SU-DHL-6 (cell line): Measurements from ENCODE around the gene AGBL4.

ENCODE experiments used
- H2AFZ ChIP-seq: fragments of 200-600 bp; sonication (generic); 2 replicates; pipeline ENCODE4 v1.6.1; 2014; ENCODE audit warnings: low read depth, mild to moderate bottlenecking, moderate library complexity, mixed read lengths, antibody characterized with exemption, low read length; ENCODE audit not compliant: severe bottlenecking
- H3F3A ChIP-seq: fragments of 200-600 bp; shearing (Covaris generic); 2 replicates; pipeline ENCODE4 v1.6.0; 2016; ENCODE audit warnings: antibody characterized with exemption, mild to moderate bottlenecking; ENCODE audit not compliant: insufficient read depth
- H3K27ac ChIP-seq: fragments of 200-600 bp; sonication (generic); 2 replicates; pipeline ENCODE4 v1.5.1; 2016; ENCODE audit warnings: low read depth, mild to moderate bottlenecking, low read length, moderate library complexity, mixed read lengths
- H3K27me3 ChIP-seq: fragments of 200-600 bp; sonication (generic), shearing (Covaris generic); 2 replicates; pipeline ENCODE4 v1.6.0; 2014; ENCODE audit warnings: mild to moderate bottlenecking, low read length
- H3K36me3 ChIP-seq: fragments of 200-600 bp; sonication (generic); 2 replicates; pipeline ENCODE4 v1.6.1; 2014; ENCODE audit warnings: mild to moderate bottlenecking, low read length, mixed read lengths
- H3K4me2 ChIP-seq: fragments of 300-600, 200-600 bp; shearing (Covaris generic), sonication (generic); 2 replicates; pipeline ENCODE4 v1.6.0; 2014; ENCODE audit warnings: low read length, low read depth, mild to moderate bottlenecking; ENCODE audit not compliant: poor library complexity, severe bottlenecking
- H3K4me3 ChIP-seq: fragments of 200-600 bp; sonication (generic); 2 replicates; pipeline ENCODE4 v1.5.1; 2014; ENCODE audit warnings: antibody characterized with exemption, low read length, mild to moderate bottlenecking, mixed read lengths; ENCODE audit not compliant: insufficient read depth, poor library complexity, severe bottlenecking
- H3K79me2 ChIP-seq: fragments of 200-600 bp; sonication (generic); 2 replicates; pipeline ENCODE4 v1.6.1; 2014; ENCODE audit warnings: mild to moderate bottlenecking, low read length, moderate library complexity; ENCODE audit not compliant: insufficient read depth
- H3K9ac ChIP-seq: fragments of 200-600 bp; sonication (generic); 2 replicates; pipeline ENCODE4 v1.7.0; 2014; ENCODE audit warnings: mild to moderate bottlenecking, low read length
- H3K9me2 ChIP-seq: fragments of 200-600 bp; sonication (generic); replicated peaks from 2 replicates; pipeline ENCODE4 v1.6.1; 2014; ENCODE audit warnings: low read length; ENCODE audit not compliant: insufficient read depth
- H3K9me3 ChIP-seq: fragments of 200-600 bp; sonication (generic); 2 replicates; pipeline ENCODE4 v1.6.1; 2014; ENCODE audit warnings: low read length, mixed read lengths; ENCODE audit not compliant: insufficient read depth
- H4K20me1 ChIP-seq: fragments of 200-600 bp; sonication (generic); 2 replicates; pipeline ENCODE4 v1.6.1; 2014; ENCODE audit warnings: low read depth, mild to moderate bottlenecking, antibody characterized with exemption, low read length, moderate library complexity, mixed read lengths
- EZH2phosphoT487 ChIP-seq: fragments of 200-600 bp; sonication (generic), shearing (Covaris generic); conservative IDR thresholded peaks from 2 replicates; pipeline ENCODE4 v1.6.1; 2018; ENCODE audit warnings: mild to moderate bottlenecking, antibody characterized with exemption, low read length, moderate library complexity, mixed read lengths
- TF ChIP-seq, protein P1 (sequence below): fragments of 200-600 bp; sonication (generic); IDR thresholded peaks from one replicate; pipeline ENCODE4 v1.5.1; 2017; ENCODE audit warnings: antibody characterized with exemption, mild to moderate bottlenecking, low read length, moderate library complexity; ENCODE audit not compliant: insufficient read depth, poor library complexity, severe bottlenecking

AGBL4 gene

DNA sequence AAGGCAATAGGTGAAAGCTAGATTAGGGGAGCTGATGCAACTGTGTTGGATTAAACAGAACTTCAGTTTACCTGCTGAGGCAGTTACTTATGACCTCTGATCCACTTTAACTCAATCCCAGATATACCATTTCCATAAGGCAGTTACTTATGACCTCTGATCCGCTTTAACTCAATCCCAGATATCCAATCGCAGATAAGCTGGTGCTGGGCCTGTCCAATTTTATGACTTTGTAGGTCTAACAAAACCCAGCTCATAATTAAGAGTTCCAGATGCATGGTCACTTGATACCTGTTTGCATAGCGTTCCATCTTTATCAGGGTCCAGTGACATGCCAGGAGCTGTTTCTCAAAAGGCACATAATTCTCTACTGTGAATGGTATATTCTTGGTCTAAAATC lies 396.0 kb downstream of the AGBL4 start:
- no peaks in the 10 kb centered on the region for H3K9me3 ChIP-seq
- no peak overlapping the region for H3K9ac ChIP-seq
- H4K20me1 ChIP-seq, result no peaks in the 10 kb centered on the region
- no peaks in the 10 kb centered on the region for H3F3A ChIP-seq
- no peak overlapping the region for H2AFZ ChIP-seq
- H3K9me2 ChIP-seq, result no peaks in the 10 kb centered on the region
- TF ChIP-seq, protein P1, sequence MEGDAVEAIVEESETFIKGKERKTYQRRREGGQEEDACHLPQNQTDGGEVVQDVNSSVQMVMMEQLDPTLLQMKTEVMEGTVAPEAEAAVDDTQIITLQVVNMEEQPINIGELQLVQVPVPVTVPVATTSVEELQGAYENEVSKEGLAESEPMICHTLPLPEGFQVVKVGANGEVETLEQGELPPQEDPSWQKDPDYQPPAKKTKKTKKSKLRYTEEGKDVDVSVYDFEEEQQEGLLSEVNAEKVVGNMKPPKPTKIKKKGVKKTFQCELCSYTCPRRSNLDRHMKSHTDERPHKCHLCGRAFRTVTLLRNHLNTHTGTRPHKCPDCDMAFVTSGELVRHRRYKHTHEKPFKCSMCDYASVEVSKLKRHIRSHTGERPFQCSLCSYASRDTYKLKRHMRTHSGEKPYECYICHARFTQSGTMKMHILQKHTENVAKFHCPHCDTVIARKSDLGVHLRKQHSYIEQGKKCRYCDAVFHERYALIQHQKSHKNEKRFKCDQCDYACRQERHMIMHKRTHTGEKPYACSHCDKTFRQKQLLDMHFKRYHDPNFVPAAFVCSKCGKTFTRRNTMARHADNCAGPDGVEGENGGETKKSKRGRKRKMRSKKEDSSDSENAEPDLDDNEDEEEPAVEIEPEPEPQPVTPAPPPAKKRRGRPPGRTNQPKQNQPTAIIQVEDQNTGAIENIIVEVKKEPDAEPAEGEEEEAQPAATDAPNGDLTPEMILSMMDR, result no peak
- no peak for TF ChIP-seq EZH2phosphoT487
- no peaks in the 10 kb centered on the region for H3K79me2 ChIP-seq
- H3K4me2 ChIP-seq, result no peak overlapping the region
- H3K27ac ChIP-seq, result no peak overlapping the region
- no peak overlapping the region for H3K4me3 ChIP-seq
- no peaks in the 10 kb centered on the region for H3K36me3 ChIP-seq
- H3K27me3 ChIP-seq, result no peaks in the 10 kb centered on the region

DNA sequence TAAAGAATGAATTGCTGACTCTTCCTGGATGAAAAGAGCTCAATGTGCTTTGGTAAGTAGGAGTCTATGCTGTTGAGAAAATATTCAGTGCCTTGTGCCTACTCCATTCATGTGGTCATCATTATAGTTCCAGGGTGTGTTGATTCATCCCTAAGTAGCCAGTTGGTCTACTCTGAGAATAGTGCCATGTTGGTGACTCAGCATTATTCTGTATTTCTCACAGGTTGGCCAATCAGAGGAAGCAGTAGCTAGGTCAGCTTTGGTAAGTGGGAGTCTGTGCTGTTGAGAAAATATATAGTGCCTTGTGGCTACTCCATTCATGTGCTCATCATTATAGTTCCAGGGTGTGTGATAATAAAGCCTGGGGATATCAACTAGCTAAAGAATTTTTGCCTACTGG lies 397.3 kb downstream of the AGBL4 start:
- no peaks in the 10 kb centered on the region for H3K9me3 ChIP-seq
- H3K27me3 ChIP-seq, result no peaks in the 10 kb centered on the region
- no peaks in the 10 kb centered on the region for H3K79me2 ChIP-seq
- H2AFZ ChIP-seq, result no peak overlapping the region
- H3K4me3 ChIP-seq, result no peak overlapping the region
- H3K9me2 ChIP-seq, result no peaks in the 10 kb centered on the region
- H4K20me1 ChIP-seq, result no peaks in the 10 kb centered on the region
- TF ChIP-seq, protein P1, result no peak
- H3K36me3 ChIP-seq, result no peaks in the 10 kb centered on the region
- H3F3A ChIP-seq, result no peaks in the 10 kb centered on the region
- no peak overlapping the region for H3K27ac ChIP-seq
- H3K9ac ChIP-seq, result no peak overlapping the region
- H3K4me2 ChIP-seq, result no peak overlapping the region

DNA sequence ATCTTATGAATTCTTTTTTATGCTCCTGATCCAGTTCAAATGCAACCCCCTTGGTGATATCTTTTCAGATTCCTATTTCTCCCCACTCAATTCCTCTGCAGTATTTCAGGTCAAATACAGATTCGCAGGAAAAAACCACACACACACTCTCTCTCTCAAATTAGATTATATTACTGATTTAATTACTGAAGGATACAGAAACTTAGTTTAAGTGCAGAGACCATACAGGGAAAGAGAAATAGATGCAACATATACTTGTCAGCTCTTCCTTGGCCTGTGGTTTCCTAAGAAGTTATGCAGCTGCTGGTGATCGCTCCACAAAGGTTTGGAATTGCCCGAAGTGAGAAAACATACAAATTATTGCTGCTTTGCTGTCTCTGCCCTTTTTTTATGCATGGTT lies 400.9 kb downstream of the AGBL4 start:
- Histone ChIP-seq H3K27me3 (no peaks in the 10 kb centered on the region), H3K9me2 (no peaks in the 10 kb centered on the region), H2AFZ (no peak overlapping the region), H3K36me3 (no peaks in the 10 kb centered on the region), H3K79me2 (no peaks in the 10 kb centered on the region), H3K4me2 (no peak overlapping the region), H3K27ac (no peak overlapping the region), H3K9ac (no peak overlapping the region), H3F3A (no peaks in the 10 kb centered on the region), H4K20me1 (no peaks in the 10 kb centered on the region), H3K9me3 (no peaks in the 10 kb centered on the region), H3K4me3 (no peak overlapping the region)
- TF ChIP-seq, protein P1, result no peak
- no peak for TF ChIP-seq EZH2phosphoT487

DNA sequence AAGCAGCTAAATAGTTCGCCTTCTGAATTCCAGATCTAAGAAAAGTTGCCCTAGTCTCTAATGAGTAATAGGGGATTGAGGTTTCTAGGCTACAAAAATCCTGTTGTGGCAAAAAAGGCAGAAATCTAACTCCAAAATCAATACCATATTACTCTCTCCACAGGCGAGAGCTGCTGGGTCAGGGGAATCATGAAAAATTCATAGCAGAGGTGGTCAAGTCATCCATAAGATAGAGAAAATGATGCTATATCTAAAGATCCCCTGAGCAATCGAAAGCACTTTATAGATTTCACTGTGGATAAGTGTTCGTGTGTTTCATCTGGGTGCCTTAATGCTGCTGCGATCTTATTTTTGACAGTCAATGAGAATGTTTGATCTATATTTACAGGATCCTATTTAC lies 417.7 kb downstream of the AGBL4 start:
- Histone ChIP-seq H2AFZ (no peak overlapping the region), H3K27ac (no peak overlapping the region), H3K9ac (no peak overlapping the region), H4K20me1 (no peaks in the 10 kb centered on the region), H3K36me3 (no peaks in the 10 kb centered on the region), H3F3A (no peaks in the 10 kb centered on the region), H3K79me2 (no peaks in the 10 kb centered on the region), H3K9me2 (no peaks in the 10 kb centered on the region), H3K4me3 (no peak overlapping the region), H3K4me2 (no peak overlapping the region), H3K27me3 (no peaks in the 10 kb centered on the region), H3K9me3 (no peaks in the 10 kb centered on the region)
- TF ChIP-seq, protein P1, result no peak
- TF ChIP-seq EZH2phosphoT487, result no peak
